Retinal pigment epithelial cell (primary cell): ENCODE measurements around the gene SIL1.

Experiments used
- DNase-seq: peaks from one replicate; pipeline ENCODE4 v3.0.0-alpha.2; 2010; ENCODE audit warnings: low read depth
- H3K4me3 ChIP-seq: 2 replicates; pipeline ENCODE4 v1.5.1; 2011; ENCODE audit warnings: mild to moderate bottlenecking, low read length, control low read depth, moderate library complexity
- CTCF ChIP-seq: conservative IDR thresholded peaks from 2 replicates; pipeline ENCODE4 v1.5.1; 2011; ENCODE audit warnings: low read depth, low read length, control low read depth, inconsistent platforms

SIL1 gene

GRCh38 chr5:138961221-138961620, 236.9 kb downstream of the SIL1 start:
- TF ChIP-seq CTCF: no peak
- DNase-seq: no peak
- H3K4me3 ChIP-seq: no peak overlapping the region

- no peak overlapping the region for H3K4me3 ChIP-seq
- no peak for DNase-seq
- no peak for TF ChIP-seq CTCF
Observed at GRCh38 chr5:138960145-138960692, 237.9 kb downstream of the SIL1 start.

GRCh38 chr5:138956801-138957200, 241.4 kb downstream of the SIL1 start:
- DNase-seq: no peak
- no peak for TF ChIP-seq CTCF
- H3K4me3 ChIP-seq: no peak overlapping the region

- no peak for TF ChIP-seq CTCF
- no peak for DNase-seq
- H3K4me3 ChIP-seq: no peak overlapping the region
Observed at GRCh38 chr5:138955671-138956295, 242.4 kb downstream of the SIL1 start.

GRCh38 chr5:138955013-138955660, 243.0 kb downstream of the SIL1 start:
- H3K4me3 ChIP-seq: no peak overlapping the region
- DNase-seq: no peak
- no peak for TF ChIP-seq CTCF

- no peak for DNase-seq
- no peak overlapping the region for H3K4me3 ChIP-seq
- no peak for TF ChIP-seq CTCF
Observed at GRCh38 chr5:138954257-138955012, 243.7 kb downstream of the SIL1 start.
